ENCODE results near the gene RHBDL2.

- TF ChIP-seq, protein P1, sequence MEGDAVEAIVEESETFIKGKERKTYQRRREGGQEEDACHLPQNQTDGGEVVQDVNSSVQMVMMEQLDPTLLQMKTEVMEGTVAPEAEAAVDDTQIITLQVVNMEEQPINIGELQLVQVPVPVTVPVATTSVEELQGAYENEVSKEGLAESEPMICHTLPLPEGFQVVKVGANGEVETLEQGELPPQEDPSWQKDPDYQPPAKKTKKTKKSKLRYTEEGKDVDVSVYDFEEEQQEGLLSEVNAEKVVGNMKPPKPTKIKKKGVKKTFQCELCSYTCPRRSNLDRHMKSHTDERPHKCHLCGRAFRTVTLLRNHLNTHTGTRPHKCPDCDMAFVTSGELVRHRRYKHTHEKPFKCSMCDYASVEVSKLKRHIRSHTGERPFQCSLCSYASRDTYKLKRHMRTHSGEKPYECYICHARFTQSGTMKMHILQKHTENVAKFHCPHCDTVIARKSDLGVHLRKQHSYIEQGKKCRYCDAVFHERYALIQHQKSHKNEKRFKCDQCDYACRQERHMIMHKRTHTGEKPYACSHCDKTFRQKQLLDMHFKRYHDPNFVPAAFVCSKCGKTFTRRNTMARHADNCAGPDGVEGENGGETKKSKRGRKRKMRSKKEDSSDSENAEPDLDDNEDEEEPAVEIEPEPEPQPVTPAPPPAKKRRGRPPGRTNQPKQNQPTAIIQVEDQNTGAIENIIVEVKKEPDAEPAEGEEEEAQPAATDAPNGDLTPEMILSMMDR (conservative IDR thresholded peaks at IDR 0.05 in 1 of 2, IDR thresholded peaks at IDR 0.05 in 1 of 2; ENCODE audit: low read depth in 1 of 2, low read length in 2 of 2), result no peak
- no peak for TF ChIP-seq EZH2 (IDR thresholded peaks at IDR 0.05; ENCODE audit: low read length, missing control alignments)
Measured at GRCh38 chr1:38964140-38964548, 22.5 kb upstream of the RHBDL2 start.
